Endometrial microvascular endothelial cells (primary cell): Measurements from ENCODE around the gene CIB4. TPM values are rescaled to one million over a fixed set of nuclear protein-coding genes. Genes with fewer than 3 reads are reported as not detected.
"Not testable (repeated sequence)": the region's sequence is repeated elsewhere in the genome, so short reads cannot be mapped to it uniquely, and the experiment has no call there.

Source experiments
- in situ Hi-C: cut with HindIII; loops from 2 replicates; pipeline ENCODE4 v1.10.0; 2017; ENCODE audit warnings: low sequenced_read_pairs, low pct_unique_long_range_greater_than_20kb; ENCODE audit errors: inconsistent ontology term
- total RNA-seq: library from RNA; depleted of rRNA; stranded (reverse); fragments of >200 nt; gene quantifications from one replicate; pipeline ENCODE4 v1.2.3, GENCODE V29; 2015; ENCODE audit errors: inconsistent ontology term

The CIB4 gene
- total RNA-seq, 1 donor from 2014 or later, result not detected

DNA sequence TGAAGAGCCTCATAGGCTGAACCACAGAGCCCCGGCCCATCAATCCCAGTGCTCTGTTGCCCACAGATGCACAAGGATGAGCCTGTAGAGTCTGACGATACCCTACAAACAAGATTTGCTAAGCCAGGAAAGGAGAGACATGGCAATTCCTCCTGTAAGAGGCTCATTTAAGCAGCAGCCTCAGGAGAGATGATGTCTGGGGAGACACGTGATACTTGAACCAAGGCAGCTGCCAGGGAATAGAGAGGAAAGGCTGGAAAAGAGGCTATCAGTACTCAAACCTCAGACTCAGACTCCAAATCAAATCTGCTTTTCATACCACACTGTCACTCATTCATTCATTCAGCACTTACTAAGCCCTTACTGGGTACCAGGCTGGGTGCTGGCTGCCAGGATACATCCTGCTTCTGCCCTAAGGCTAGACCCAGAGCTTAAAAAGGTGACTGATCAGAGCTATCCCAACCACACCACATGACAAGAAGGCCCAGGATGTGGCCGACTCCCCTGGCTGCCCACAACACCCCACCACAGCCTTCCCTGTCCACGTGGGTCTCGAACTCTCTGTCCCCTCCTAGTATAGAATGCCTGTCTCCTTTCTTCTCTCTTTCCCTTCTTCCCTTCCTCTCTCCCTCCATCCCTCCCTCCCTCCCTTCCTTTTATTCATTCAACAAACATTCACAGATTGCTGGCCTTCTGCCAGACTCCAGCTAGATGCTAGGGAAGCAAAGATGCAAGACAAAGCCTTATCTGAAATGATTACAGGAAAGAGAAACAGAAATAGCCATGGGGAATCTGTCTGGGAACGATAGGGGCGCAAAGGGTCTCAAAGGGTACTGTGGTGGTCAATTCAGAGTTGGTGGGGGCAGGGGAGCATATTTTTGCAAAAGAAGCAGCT is 27.9 kb upstream of the CIB4 start:
- in situ Hi-C loops, result no loop called here

DNA sequence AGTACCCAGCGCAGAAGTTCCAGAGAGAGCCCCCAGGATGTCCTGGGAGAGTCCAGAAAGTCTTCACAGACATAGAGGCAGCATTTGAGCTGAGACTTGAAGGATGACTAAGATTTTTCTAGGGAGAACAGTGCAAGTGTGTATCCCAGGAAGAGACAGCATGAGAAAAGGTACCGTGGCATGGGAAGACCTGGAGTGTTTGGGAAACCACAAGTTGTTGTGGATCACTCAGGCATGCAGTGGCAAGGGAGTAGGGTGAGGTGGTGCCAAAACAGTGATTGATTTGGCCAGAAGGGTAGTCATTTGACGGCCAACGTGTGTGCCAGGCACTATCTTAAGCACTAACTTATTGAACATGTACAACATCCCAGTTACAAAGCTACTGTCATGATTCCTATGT is 26.9 kb upstream of the CIB4 start:
- in situ Hi-C loops, result no loop called here

- in situ Hi-C loops, result no loop called here
Observed at GRCh38 chr2:26666671-26667070, 25.5 kb upstream of the CIB4 start.

DNA sequence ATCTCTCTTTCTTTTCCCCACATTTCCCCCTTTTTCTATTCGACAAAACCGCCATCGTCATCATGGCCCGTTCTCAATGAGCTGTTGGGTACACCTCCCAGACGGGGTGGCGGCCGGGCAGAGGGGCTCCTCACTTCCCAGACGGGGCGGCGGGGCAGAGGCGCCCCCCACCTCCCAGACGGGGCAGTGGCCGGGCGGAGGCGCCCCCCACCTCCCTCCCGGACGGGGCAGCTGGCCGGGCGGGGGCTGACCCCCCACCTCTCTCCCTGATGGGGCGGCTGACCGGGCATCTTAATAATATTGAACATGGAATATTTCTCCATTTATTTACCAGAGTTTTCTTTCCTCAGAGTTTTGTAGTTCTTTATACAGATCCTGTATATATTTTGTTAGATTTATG is 24.1 kb upstream of the CIB4 start:
- in situ Hi-C loops, result not testable (repeated sequence)

DNA sequence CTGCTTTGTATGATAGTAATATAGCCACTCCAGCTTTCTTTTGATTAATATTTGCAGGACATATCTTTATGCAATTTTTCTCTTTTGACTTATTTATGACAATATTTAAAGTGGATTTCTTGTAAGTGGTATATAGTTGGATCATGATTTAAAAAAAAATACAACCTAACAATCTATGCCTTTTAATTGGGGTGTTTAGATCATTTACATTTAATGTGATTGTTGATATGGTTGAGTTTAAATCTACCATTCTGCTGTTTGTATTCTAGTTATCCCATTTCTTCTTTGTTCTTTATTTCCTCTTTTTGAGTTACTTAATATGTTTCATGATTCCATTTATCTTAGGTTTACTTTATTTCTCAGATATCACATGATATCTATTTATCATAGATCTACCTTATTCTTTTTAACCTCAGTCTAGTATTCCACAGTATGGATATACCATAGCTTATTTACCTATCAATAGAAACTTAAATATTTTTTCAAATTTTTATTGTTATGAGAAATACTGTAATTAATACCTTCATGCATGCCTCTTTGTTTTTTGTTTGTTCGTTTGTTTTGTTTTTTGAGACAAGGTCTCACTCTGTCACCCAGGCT is 19.3 kb upstream of the CIB4 start:
- in situ Hi-C loops, result no loop called here

DNA sequence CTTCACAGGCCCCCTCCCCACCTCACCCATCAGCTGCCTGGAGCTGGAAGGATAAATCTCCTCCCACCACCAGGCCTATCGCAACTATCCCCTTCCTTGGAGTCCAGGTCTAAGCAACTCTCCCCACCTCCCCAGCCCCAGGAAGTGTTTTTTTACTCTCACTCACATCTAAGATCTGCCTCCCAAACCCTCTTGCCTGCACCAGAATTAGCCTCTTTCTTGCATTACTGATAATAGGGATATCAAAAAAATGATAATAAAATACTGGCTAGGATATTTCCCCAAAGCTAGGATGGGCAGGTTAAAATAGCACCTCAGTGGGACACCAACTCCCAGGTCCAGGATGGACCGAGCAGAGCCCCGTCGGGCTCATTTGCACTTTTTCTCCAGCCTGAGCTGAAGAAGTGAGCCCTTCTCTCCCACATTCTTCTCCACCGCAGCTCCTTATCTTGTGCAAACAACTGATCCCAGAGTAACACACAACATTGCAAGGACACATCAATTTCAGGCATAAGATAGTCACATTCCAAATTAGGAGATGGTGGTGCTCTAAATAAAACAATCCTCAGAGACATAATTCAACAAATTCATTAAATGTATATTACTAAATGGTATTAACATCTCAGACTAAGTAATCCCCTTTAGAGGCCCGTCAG is 17.7 kb upstream of the CIB4 start:
- in situ Hi-C loops, result no loop called here

DNA sequence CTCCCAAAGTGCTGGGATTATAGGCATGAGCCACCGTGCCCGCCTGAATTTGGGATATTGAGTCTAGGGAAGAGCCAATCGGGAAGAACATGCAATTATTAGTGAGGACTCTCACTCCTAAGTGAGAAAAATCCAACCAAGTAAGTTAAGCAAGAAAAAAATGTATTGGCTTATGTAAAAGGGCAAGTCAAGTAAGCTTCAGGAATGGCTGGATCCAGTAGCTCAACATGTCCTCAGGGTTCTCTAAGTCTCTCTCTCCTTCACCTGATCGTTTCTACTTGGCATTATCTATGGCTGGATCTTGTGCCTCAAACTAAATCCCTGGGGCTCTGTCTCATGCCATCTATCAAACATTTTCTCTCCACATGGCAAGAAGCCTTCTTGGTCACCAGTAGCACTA is 16.1 kb upstream of the CIB4 start:
- in situ Hi-C loops, result no loop called here

GRCh38 chr2:26655611-26656195 is 14.5 kb upstream of the CIB4 start:
- in situ Hi-C loops, result no loop called here

DNA sequence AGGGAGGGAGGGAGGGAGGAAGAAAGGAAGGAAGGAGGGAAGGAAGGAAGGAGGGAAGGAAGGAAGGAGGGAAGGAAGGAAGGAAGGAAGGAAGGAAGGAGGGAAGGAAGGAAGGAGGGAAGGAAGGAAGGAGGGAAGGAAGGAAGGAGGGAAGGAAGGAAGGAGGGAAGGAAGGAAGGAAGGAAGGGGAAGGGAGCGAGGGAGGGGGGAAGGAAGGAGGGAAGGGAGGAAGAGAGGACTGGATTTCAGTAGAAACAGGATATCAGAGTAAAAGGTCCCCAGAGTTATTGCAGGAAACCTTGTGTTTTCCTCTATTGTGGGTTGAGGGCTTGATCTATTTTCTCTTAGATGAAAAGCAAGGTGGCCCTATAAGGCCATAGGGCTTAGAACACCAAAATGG is 14.0 kb upstream of the CIB4 start:
- in situ Hi-C loops, result not testable (repeated sequence)

DNA sequence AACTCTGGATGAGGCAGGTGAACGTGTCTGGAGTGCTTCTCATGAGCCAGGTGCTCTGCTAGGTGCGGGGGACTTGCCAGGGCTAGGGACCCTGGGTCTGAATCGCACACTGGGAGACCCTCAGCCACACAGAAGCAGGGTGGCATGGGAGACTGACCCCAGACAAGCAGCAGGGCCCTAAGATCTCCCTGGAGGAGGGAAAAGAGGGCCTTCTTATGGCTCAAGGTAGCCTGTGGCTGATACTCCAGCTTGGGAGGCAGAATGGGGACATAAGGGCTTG is 12.8 kb upstream of the CIB4 start:
- in situ Hi-C loops, result no loop called here

DNA sequence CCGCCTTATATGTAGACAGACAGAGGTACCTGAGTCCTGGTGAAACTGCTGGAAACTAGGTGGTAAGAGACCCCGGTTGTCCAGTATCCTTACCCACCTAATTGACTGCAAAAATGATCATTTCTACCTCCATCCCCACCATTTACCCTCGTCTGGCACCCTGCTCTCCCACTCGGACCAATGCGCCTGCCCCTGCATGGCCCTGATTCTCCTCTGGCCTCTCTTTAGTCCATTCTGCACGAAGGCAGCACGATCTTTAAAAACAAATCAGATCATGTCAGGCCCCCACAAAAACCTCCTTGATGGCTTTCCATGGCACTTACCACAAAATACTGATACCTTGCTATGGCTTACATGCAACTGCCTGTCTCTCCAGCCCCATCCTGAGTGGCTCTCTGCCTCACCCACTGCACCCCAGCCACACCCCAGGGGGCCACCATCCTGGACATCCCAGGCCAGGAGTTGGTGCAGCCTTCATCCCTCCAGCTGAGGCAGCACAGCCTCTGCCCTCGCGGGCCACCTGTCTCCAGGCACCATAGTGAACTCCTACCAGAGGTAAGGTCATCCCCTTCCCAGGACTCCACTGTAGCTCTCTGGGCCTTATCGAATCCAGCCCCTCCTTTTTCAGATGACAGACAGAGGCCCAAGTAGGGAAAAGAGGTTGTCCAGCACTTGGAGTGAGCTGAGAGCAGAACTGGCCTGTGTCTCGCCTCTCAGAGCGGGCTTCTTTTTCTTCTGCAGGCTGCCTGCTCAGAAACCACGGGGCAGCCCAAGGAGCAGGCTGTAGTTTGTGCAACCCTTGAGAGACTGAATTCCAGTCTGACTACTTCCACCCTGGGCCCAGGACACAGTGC is 12.3 kb upstream of the CIB4 start:
- in situ Hi-C loops, result no loop called here

GRCh38 chr2:26652361-26653041 is 11.3 kb upstream of the CIB4 start:
- in situ Hi-C loops, result no loop called here

DNA sequence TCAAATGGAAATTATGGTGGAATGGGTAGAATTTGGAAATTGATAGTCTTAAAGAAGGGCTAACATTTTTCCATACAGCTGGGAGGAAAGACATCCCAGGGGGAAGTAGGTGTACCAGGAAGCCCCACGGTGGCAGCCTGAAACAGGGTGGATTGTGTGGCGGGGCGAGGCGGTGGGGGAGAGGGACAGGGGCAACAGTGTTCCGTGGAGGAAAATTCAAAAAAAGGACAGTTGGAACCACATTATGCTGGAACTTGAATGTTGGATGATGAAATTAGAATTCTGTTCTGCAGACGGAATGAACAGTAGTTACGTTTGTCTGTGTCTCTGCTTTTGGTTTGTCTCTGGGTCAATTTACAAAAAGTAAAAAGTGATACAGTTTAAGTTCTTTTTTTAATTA is 10.6 kb upstream of the CIB4 start:
- in situ Hi-C loops, result no loop called here

- in situ Hi-C loops, result no loop called here
Observed at GRCh38 chr2:26651470-26651771, 10.3 kb upstream of the CIB4 start.

- in situ Hi-C loops, result no loop called here
Observed at GRCh38 chr2:26650713-26651469, 9.7 kb upstream of the CIB4 start.

DNA sequence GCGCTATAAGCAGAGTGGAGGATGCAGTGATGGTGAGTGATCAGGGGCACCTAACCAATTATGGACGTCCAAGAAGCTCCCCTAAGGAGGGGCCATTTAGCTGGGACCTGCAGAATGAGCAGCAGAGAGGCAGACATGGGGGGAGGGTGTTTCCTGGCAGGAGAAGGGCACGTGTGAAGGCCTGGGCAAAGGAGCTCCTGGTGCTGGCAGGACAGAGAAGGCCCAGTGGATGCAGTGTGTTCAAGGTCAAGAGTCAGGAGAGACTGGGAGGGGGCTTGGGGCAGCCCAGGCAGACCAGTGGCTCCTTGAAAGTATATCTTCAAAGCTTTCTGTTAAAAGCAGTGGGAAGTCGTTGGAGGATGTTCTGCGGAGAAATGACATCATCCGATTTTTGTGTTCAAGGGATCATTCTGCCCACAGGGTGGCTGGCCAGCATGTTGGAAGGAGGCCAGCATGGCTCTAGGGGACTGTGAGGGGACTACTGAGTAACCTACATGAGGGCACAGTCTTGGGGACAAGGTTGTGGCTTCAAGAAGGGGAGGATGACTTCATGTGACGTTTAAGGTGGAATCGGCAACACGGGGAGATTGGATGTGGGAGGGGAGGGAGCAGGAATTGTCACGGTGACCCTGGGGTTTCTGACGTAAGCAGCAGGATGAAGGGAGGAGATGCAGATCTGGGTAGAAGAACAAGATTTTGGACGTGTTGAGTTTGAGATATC is 9.0 kb upstream of the CIB4 start:
- in situ Hi-C loops, result no loop called here

- in situ Hi-C loops, result no loop called here
Observed at GRCh38 chr2:26649322-26649721, 8.2 kb upstream of the CIB4 start.
